Omental fat pad (tissue), 4 donors: ENCODE results near the gene SLX1B. TPM values are rescaled to one million over a fixed set of nuclear protein-coding genes. Genes with fewer than 3 reads are reported as not detected.
A peak's percentile ranks its signal among the peaks of the same experiment; 100 is the strongest.
"Not testable (repeated sequence)": the region's sequence is repeated elsewhere in the genome, so short reads cannot be mapped to it uniquely, and the experiment has no call there.

Experiments
- ATAC-seq: fragments of 150-250 bp; one replicate; pipeline ENCODE4 v1.9.1; 2016; ENCODE audit warnings: mild to moderate bottlenecking, moderate library complexity; ENCODE audit not compliant: low FRiP score
- DNase-seq: peaks from one replicate; pipeline ENCODE4 v3.0.0-alpha.2; 2019; ENCODE audit warnings: low spot score
- total RNA-seq, 4 donors: library from RNA; depleted of rRNA; stranded (reverse); fragments of >200 nt; gene quantifications; one replicate each; pipeline ENCODE4 v1.1.0, GENCODE V29; 2016

SLX1B gene
- total RNA-seq = 10 to 100 TPM; 13.1 to 26.6 (median 15.8) TPM

- peak; percentile 95 for ATAC-seq
- DNase-seq = not testable (repeated sequence)
Measured at GRCh38 chr16:29454269-29454668, at the start of gene SLX1B, which contains the start of gene BOLA2. TSS of gene SLX1B (plus strand) at chr16:29454533. TSS of gene BOLA2 (minus strand) at chr16:29454351. CDS start at chr16:29454253, 98 bp downstream.

- not testable (repeated sequence) for DNase-seq, ATAC-seq
Measured at GRCh38 chr16:29405249-29405648, 49.1 kb upstream of the SLX1B start.

- not testable (repeated sequence) for ATAC-seq, DNase-seq
Measured at GRCh38 chr16:29423587-29423986, 30.7 kb upstream of the SLX1B start.

GRCh38 chr16:29425390-29425789, 28.9 kb upstream of the SLX1B start:
- not testable (repeated sequence) for ATAC-seq, DNase-seq

GRCh38 chr16:29453754-29454153, 579 bp upstream of the SLX1B start:
- ATAC-seq = peak; percentile 29

GRCh38 chr16:29454828-29455227, 495 bp downstream of the SLX1B start:
- peak; percentile 51 for ATAC-seq
- DNase-seq = not testable (repeated sequence)

More at GRCh38 chr16:29453754-29454153, 579 bp upstream of the SLX1B start:
- not testable (repeated sequence) for DNase-seq

GRCh38 chr16:29457660-29458059, 3.3 kb downstream of the SLX1B start:
- ATAC-seq, DNase-seq: not testable (repeated sequence)

GRCh38 chr16:29459706-29460646, 5.6 kb downstream of the SLX1B start, which contains the start of gene SULT1A4:
TSS of gene SULT1A4 (plus strand) at chr16:29459913. CDS start at chr16:29461386, 1,473 bp downstream.
- ATAC-seq = peak; percentile 92
- DNase-seq = not testable (repeated sequence)

GRCh38 chr16:29460647-29461030, 6.3 kb downstream of the SLX1B start:
- ATAC-seq = peak; percentile 21
- not testable (repeated sequence) for DNase-seq

- ATAC-seq = peak; percentile 33
Measured at GRCh38 chr16:29465985-29466824, 11.9 kb downstream of the SLX1B start.

GRCh38 chr16:29466904-29467303, 12.6 kb downstream of the SLX1B start:
- ATAC-seq = not testable (repeated sequence)

More at GRCh38 chr16:29465985-29466824, 11.9 kb downstream of the SLX1B start:
- not testable (repeated sequence) for DNase-seq

GRCh38 chr16:29467654-29468366, 13.5 kb downstream of the SLX1B start:
- DNase-seq = not testable (repeated sequence)
- ATAC-seq = peak; percentile 73

More at GRCh38 chr16:29466904-29467303, 12.6 kb downstream of the SLX1B start:
- not testable (repeated sequence) for DNase-seq

- ATAC-seq (peak; percentile 78), DNase-seq (peak; percentile 29)
Measured at GRCh38 chr16:29469660-29470059, 15.3 kb downstream of the SLX1B start.

- not testable (repeated sequence) for DNase-seq, ATAC-seq
Measured at GRCh38 chr16:29472065-29472464, 17.7 kb downstream of the SLX1B start.

GRCh38 chr16:29482276-29482675, 27.9 kb downstream of the SLX1B start:
- not testable (repeated sequence) for DNase-seq, ATAC-seq

- DNase-seq, ATAC-seq: not testable (repeated sequence)
Measured at GRCh38 chr16:29506308-29506707, 52.0 kb downstream of the SLX1B start, which contains the start of gene NPIPB12. TSS of gene NPIPB12 (minus strand) at chr16:29506408.
